Dermis blood vessel endothelial cell (primary cell): Measurements from ENCODE around the gene TMEM214. TPM values are rescaled to one million over a fixed set of nuclear protein-coding genes. Genes with fewer than 3 reads are reported as not detected.

Experiments
- DNase-seq: peaks from one replicate; pipeline ENCODE4 v3.0.0; 2010
- total RNA-seq: library from RNA; depleted of rRNA; stranded (reverse); fragments of >200 nt; gene quantifications from 2 replicates; pipeline ENCODE4 v1.2.3, GENCODE V29; 2014

TMEM214 gene
- total RNA-seq, 1 donor from 2014 or later: 23.5 TPM

GRCh38 chr2:27010139-27010538, 22.6 kb upstream of the TMEM214 start:
- DNase-seq: no peak

- DNase-seq: no peak
Measured at GRCh38 chr2:27013738-27014137, 19.0 kb upstream of the TMEM214 start.

GRCh38 chr2:27014771-27015433, 17.9 kb upstream of the TMEM214 start:
- DNase-seq: no peak

GRCh38 chr2:27016801-27017325, 15.9 kb upstream of the TMEM214 start:
- peak; percentile 80 for DNase-seq

- no peak for DNase-seq
Measured at GRCh38 chr2:27018142-27018541, 14.6 kb upstream of the TMEM214 start.

GRCh38 chr2:27019459-27019858, 13.3 kb upstream of the TMEM214 start:
- DNase-seq: no peak

- DNase-seq: no peak
Measured at GRCh38 chr2:27019931-27020855, 12.6 kb upstream of the TMEM214 start.

- DNase-seq: no peak
Measured at GRCh38 chr2:27021253-27022049, 11.3 kb upstream of the TMEM214 start.

GRCh38 chr2:27023740-27024139, 9.0 kb upstream of the TMEM214 start:
- DNase-seq: no peak

- DNase-seq: no peak
Measured at GRCh38 chr2:27024188-27024587, 8.6 kb upstream of the TMEM214 start.

- DNase-seq: no peak
Measured at GRCh38 chr2:27024812-27025211, 8.0 kb upstream of the TMEM214 start.

- DNase-seq: no peak
Measured at GRCh38 chr2:27025281-27025800, 7.4 kb upstream of the TMEM214 start.

- DNase-seq: no peak
Measured at GRCh38 chr2:27025861-27026851, 6.6 kb upstream of the TMEM214 start.

- DNase-seq: no peak
Measured at GRCh38 chr2:27027211-27027651, 5.5 kb upstream of the TMEM214 start.

- DNase-seq: peak; percentile 41
Measured at GRCh38 chr2:27029051-27029450, 3.7 kb upstream of the TMEM214 start.

- DNase-seq: no peak
Measured at GRCh38 chr2:27033253-27033852, 588 bp downstream of the TMEM214 start.

- no peak for DNase-seq
Measured at GRCh38 chr2:27038012-27038411, 5.2 kb downstream of the TMEM214 start.

- no peak for DNase-seq
Measured at GRCh38 chr2:27038631-27039339, 6.0 kb downstream of the TMEM214 start.

GRCh38 chr2:27039426-27039825, 6.7 kb downstream of the TMEM214 start:
- DNase-seq: no peak

GRCh38 chr2:27039871-27040270, 7.1 kb downstream of the TMEM214 start:
- DNase-seq: no peak
